Activated CD4-positive, alpha-beta T cell treated with anti-CD3 and anti-CD28 coated beads for 4 hours (primary cell): ENCODE measurements around the gene TTC8.
"Not testable (repeated sequence)": the region's sequence is repeated elsewhere in the genome, so short reads cannot be mapped to it uniquely, and the experiment has no call there.

Experiments
- DNase-seq, 2 donors: peaks; one replicate each; pipeline ENCODE4 v3.0.0-alpha.2; 2020

Gene TTC8

GRCh38 chr14:88825503-88825902 is 1.1 kb downstream of the TTC8 start:
- DNase-seq = no peak

- no peak for DNase-seq
Observed at GRCh38 chr14:88829188-88829587, 4.7 kb downstream of the TTC8 start.

- DNase-seq = no peak
Observed at GRCh38 chr14:88829685-88830302, 5.3 kb downstream of the TTC8 start.

- no peak for DNase-seq
Observed at GRCh38 chr14:88831284-88831683, 6.8 kb downstream of the TTC8 start.

GRCh38 chr14:88834883-88835431 is 10.5 kb downstream of the TTC8 start:
- DNase-seq = no peak

- no peak for DNase-seq
Observed at GRCh38 chr14:88835661-88836060, 11.2 kb downstream of the TTC8 start.

- DNase-seq = no peak
Observed at GRCh38 chr14:88837495-88837894, 13.0 kb downstream of the TTC8 start.

- no peak for DNase-seq
Observed at GRCh38 chr14:88838015-88838414, 13.6 kb downstream of the TTC8 start.

- DNase-seq = no peak
Observed at GRCh38 chr14:88840926-88841325, 16.5 kb downstream of the TTC8 start.

- DNase-seq = no peak
Observed at GRCh38 chr14:88841741-88842140, 17.3 kb downstream of the TTC8 start.

GRCh38 chr14:88842414-88842813 is 18.0 kb downstream of the TTC8 start:
- DNase-seq = no peak

GRCh38 chr14:88844980-88845491 is 20.6 kb downstream of the TTC8 start:
- DNase-seq = no peak

- no peak for DNase-seq
Observed at GRCh38 chr14:88848571-88848970, 24.1 kb downstream of the TTC8 start.

- no peak for DNase-seq
Observed at GRCh38 chr14:88849716-88850115, 25.3 kb downstream of the TTC8 start.

- no peak for DNase-seq
Observed at GRCh38 chr14:88851587-88851986, 27.1 kb downstream of the TTC8 start.

GRCh38 chr14:88852632-88853031 is 28.2 kb downstream of the TTC8 start:
- DNase-seq = no peak

- DNase-seq = no peak
Observed at GRCh38 chr14:88853129-88853528, 28.7 kb downstream of the TTC8 start.

- no peak for DNase-seq
Observed at GRCh38 chr14:88856786-88857366, 32.4 kb downstream of the TTC8 start.

GRCh38 chr14:88857861-88858260 is 33.4 kb downstream of the TTC8 start:
- not testable (repeated sequence) for DNase-seq

GRCh38 chr14:88859118-88859517 is 34.7 kb downstream of the TTC8 start:
- DNase-seq = not testable (repeated sequence)

GRCh38 chr14:88863167-88863566 is 38.7 kb downstream of the TTC8 start:
- no peak for DNase-seq

GRCh38 chr14:88864198-88864597 is 39.7 kb downstream of the TTC8 start:
- no peak for DNase-seq

- no peak for DNase-seq
Observed at GRCh38 chr14:88866305-88866704, 41.9 kb downstream of the TTC8 start.

GRCh38 chr14:88868558-88869159 is 44.2 kb downstream of the TTC8 start:
- no peak for DNase-seq
